ENCODE results near the gene USP3. TPM values are rescaled to one million over a fixed set of nuclear protein-coding genes. Genes with fewer than 3 reads are reported as not detected.

Gene USP3
- total RNA-seq, 2 donors from 2014 or later = 51.5 to 52.5 TPM

GRCh38 chr15:63526401-63526800 lies 22.0 kb downstream of the USP3 start:
- no peak for DNase-seq
- no peaks in the 10 kb centered on the region for H3K27me3 Mint-ChIP-seq (ENCODE audit: insufficient read depth)
- H3K36me3 Mint-ChIP-seq (ENCODE audit: low read depth) = peaks cover 6% of the 10 kb centered on the region
- no peaks in the 10 kb centered on the region for H3K9me3 Mint-ChIP-seq
- Histone ChIP-seq H3K9me3 (ENCODE audit: control insufficient read depth, low read length) (no peaks in the 10 kb centered on the region), H3K27me3 (ENCODE audit: control insufficient read depth, insufficient read depth, low read length, poor library complexity, severe bottlenecking) (no peaks in the 10 kb centered on the region), H3K36me3 (ENCODE audit: control insufficient read depth, insufficient read depth, low read length) (no peaks in the 10 kb centered on the region), H3K4me1 (ENCODE audit: control insufficient read depth, insufficient read depth, low read length) (peaks cover 3% of the 10 kb centered on the region), H3K4me3 (ENCODE audit: low read length) (no peak overlapping the region), H3K27ac (ENCODE audit: low read depth, low read length) (no peak overlapping the region), H3K9ac (ENCODE audit: extremely low read depth, low read length, poor library complexity, severe bottlenecking) (no peak overlapping the region)
- H3K4me3 Mint-ChIP-seq = no peak overlapping the region
- no peak for TF ChIP-seq CTCF (conservative IDR thresholded peaks at IDR 0.05)
- WGBS, 2 experiments (ENCODE audit: insufficient coverage in 1 of 2, insufficient read length in 1 of 2) = 100% methylated on average over 1 of the region's 1 CpG; no CpG with 5 or more reads in 1 of the 2 experiments
- H3K4me1 Mint-ChIP-seq = peaks cover 4% of the 10 kb centered on the region
- H3K27ac Mint-ChIP-seq = no peak overlapping the region

- Mint-ChIP-seq H3K4me1 (peaks cover 17% of the 10 kb centered on the region), H3K4me3 (no peak overlapping the region), H3K9me3 (no peaks in the 10 kb centered on the region), H3K27ac (no peak overlapping the region), H3K36me3 (ENCODE audit: low read depth) (peaks cover 6% of the 10 kb centered on the region), H3K27me3 (ENCODE audit: insufficient read depth) (no peaks in the 10 kb centered on the region)
- H3K9ac ChIP-seq (ENCODE audit: extremely low read depth, low read length, poor library complexity, severe bottlenecking) = no peak overlapping the region
- TF ChIP-seq CTCF (conservative IDR thresholded peaks at IDR 0.05) = no peak
- no peaks in the 10 kb centered on the region for H3K9me3 ChIP-seq (ENCODE audit: control insufficient read depth, low read length)
- H3K4me3 ChIP-seq (ENCODE audit: low read length) = no peak overlapping the region
- no peaks in the 10 kb centered on the region for H3K4me1 ChIP-seq (ENCODE audit: control insufficient read depth, insufficient read depth, low read length)
- no peaks in the 10 kb centered on the region for H3K36me3 ChIP-seq (ENCODE audit: control insufficient read depth, insufficient read depth, low read length)
- H3K27me3 ChIP-seq (ENCODE audit: control insufficient read depth, insufficient read depth, low read length, poor library complexity, severe bottlenecking) = no peaks in the 10 kb centered on the region
- no peak for DNase-seq
- no peak overlapping the region for H3K27ac ChIP-seq (ENCODE audit: low read depth, low read length)
- WGBS, 2 experiments (ENCODE audit: insufficient coverage in 1 of 2, insufficient read length in 1 of 2) = 95 to 100% methylated on average over 2 to 4 of the region's 4 CpGs
Observed at GRCh38 chr15:63528138-63528659, 23.8 kb downstream of the USP3 start.

GRCh38 chr15:63530235-63530634 lies 25.8 kb downstream of the USP3 start:
- no peak for TF ChIP-seq CTCF (conservative IDR thresholded peaks at IDR 0.05)
- 92 to 95% methylated on average over 5 to 7 of the region's 7 CpGs for WGBS, 2 experiments (ENCODE audit: insufficient coverage in 1 of 2, insufficient read length in 1 of 2)
- peaks cover 6% of the 10 kb centered on the region for H3K36me3 Mint-ChIP-seq (ENCODE audit: low read depth)
- H3K9me3 Mint-ChIP-seq = no peaks in the 10 kb centered on the region
- Histone ChIP-seq H3K9me3 (ENCODE audit: control insufficient read depth, low read length) (no peaks in the 10 kb centered on the region), H3K36me3 (ENCODE audit: control insufficient read depth, insufficient read depth, low read length) (no peaks in the 10 kb centered on the region), H3K27ac (ENCODE audit: low read depth, low read length) (no peak overlapping the region), H3K27me3 (ENCODE audit: control insufficient read depth, insufficient read depth, low read length, poor library complexity, severe bottlenecking) (no peaks in the 10 kb centered on the region), H3K4me1 (ENCODE audit: control insufficient read depth, insufficient read depth, low read length) (no peaks in the 10 kb centered on the region), H3K9ac (ENCODE audit: extremely low read depth, low read length, poor library complexity, severe bottlenecking) (no peak overlapping the region), H3K4me3 (ENCODE audit: low read length) (no peak overlapping the region)
- DNase-seq = no peak
- no peak overlapping the region for H3K4me3 Mint-ChIP-seq
- no peaks in the 10 kb centered on the region for H3K27me3 Mint-ChIP-seq (ENCODE audit: insufficient read depth)
- H3K27ac Mint-ChIP-seq = no peak overlapping the region
- peaks cover 17% of the 10 kb centered on the region for H3K4me1 Mint-ChIP-seq
